HepG2 (cell line): Measurements from ENCODE around the gene AIDA. TPM values are rescaled to one million over a fixed set of nuclear protein-coding genes. Genes with fewer than 3 reads are reported as not detected.
A peak's percentile ranks its signal among the peaks of the same experiment; 100 is the strongest.

ENCODE experiments used
- ARHGAP35 ChIP-seq: sonication (generic); formaldehyde crosslinking; IDR thresholded peaks from 2 replicates; pipeline ENCODE4 v1.9.0; 2022; ENCODE audit warnings: mild to moderate bottlenecking, inconsistent platforms, moderate library complexity, missing genetic modification reagents, borderline replicate concordance
- ATF7 ChIP-seq, 2 experiments: fragments of 450-650 bp in 1 of 2; sonication (generic) in 1 of 2; formaldehyde crosslinking in 1 of 2; IDR thresholded peaks; 2 replicates each; pipeline versions ENCODE4 v1.4.0 to v1.6.1; 2016 to 2020; ENCODE audit warnings: antibody characterized with exemption in 1 of 2, mild to moderate bottlenecking in 1 of 2, missing genetic modification reagents in 1 of 2
- BCL6 ChIP-seq: IDR thresholded peaks from 2 replicates; pipeline ENCODE4 v1.6.1; 2016; ENCODE audit warnings: missing genetic modification reagents, missing compliant biosample characterization
- CENPT ChIP-seq: sonication (generic); formaldehyde crosslinking; IDR thresholded peaks from 2 replicates; pipeline ENCODE4 v1.8.0; 2022; ENCODE audit warnings: low read depth, mild to moderate bottlenecking, moderate library complexity, missing genetic modification reagents
- GATA4 ChIP-seq: sonication (generic); IDR thresholded peaks from 2 replicates; pipeline ENCODE4 v1.6.1; 2016; ENCODE audit warnings: antibody characterized with exemption, low read depth, borderline replicate concordance
- GLMP ChIP-seq: sonication (generic); formaldehyde crosslinking; IDR thresholded peaks from 2 replicates; pipeline ENCODE4 v1.9.0; 2021; ENCODE audit warnings: missing genetic modification reagents, mild to moderate bottlenecking, borderline replicate concordance
- HHEX ChIP-seq: IDR thresholded peaks from 2 replicates; pipeline ENCODE4 v1.6.1; 2016; ENCODE audit warnings: control low read depth
- PAX8 ChIP-seq: sonication (generic); formaldehyde crosslinking; IDR thresholded peaks from 2 replicates; pipeline ENCODE4 v1.8.0; 2022; ENCODE audit warnings: mild to moderate bottlenecking, missing genetic modification reagents, borderline replicate concordance
- RCOR2 ChIP-seq: IDR thresholded peaks from 2 replicates; pipeline ENCODE4 v1.6.1; 2016; ENCODE audit warnings: missing biosample characterization, missing genetic modification reagents
- SMAD1 ChIP-seq: sonication (generic); formaldehyde crosslinking; IDR thresholded peaks from 2 replicates; pipeline ENCODE4 v1.4.0; 2020; ENCODE audit warnings: missing genetic modification reagents, low read depth, mild to moderate bottlenecking, borderline replicate concordance
- SPEN ChIP-seq: sonication (generic); formaldehyde crosslinking; IDR thresholded peaks from 2 replicates; pipeline ENCODE4 v1.5.1; 2020; ENCODE audit warnings: low read depth, mild to moderate bottlenecking, missing genetic modification reagents
- ZBTB21 ChIP-seq: sonication (generic); formaldehyde crosslinking; IDR thresholded peaks from 2 replicates; pipeline ENCODE4 v1.4.0; 2020; ENCODE audit warnings: missing genetic modification reagents
- ZNF260 ChIP-seq: sonication (generic); formaldehyde crosslinking; IDR thresholded peaks from 2 replicates; pipeline ENCODE4 v1.4.0; 2020; ENCODE audit warnings: missing genetic modification reagents, low read depth, mild to moderate bottlenecking, borderline replicate concordance
- ZNF44 ChIP-seq: sonication (generic); formaldehyde crosslinking; IDR thresholded peaks from 2 replicates; pipeline ENCODE4 v1.5.1; 2020; ENCODE audit warnings: mild to moderate bottlenecking, missing genetic modification reagents
- ZNF883 ChIP-seq: sonication (generic); formaldehyde crosslinking; IDR thresholded peaks from 2 replicates; pipeline ENCODE4 v1.5.1; 2020; ENCODE audit warnings: mild to moderate bottlenecking, missing genetic modification reagents; ENCODE audit errors: not compliant biosample characterization
- polyA plus RNA-seq, 8 experiments: library from polyadenylated mRNA; depleted of rRNA in 3 of 8; stranded (reverse) in 7 of 8; unstranded in 1 of 8; fragments of >200 nt; fragmentation: Illumina TruSeq in 4 of 8; extraction: Trizol in 4 of 8; gene quantifications; 2 replicates each; pipeline versions ENCODE4 v1.2.1 to v1.2.3, GENCODE V29; 2011 to 2016; ENCODE audit warnings: low read depth in 4 of 8, missing spikeins in 1 of 8, mixed read lengths in 1 of 8; ENCODE audit not compliant: insufficient read depth in 1 of 8
- total RNA-seq, 5 experiments: library from RNA; depleted of rRNA; stranded (reverse); fragments of >200 nt; fragmentation: Illumina TruSeq; extraction: Trizol; gene quantifications; 2 replicates each; pipeline ENCODE4 v1.2.3, GENCODE V29; 2016; ENCODE audit warnings: low read depth in 1 of 5
- TF ChIP-seq, protein P1 (sequence below): IDR thresholded peaks from 2 replicates; pipeline ENCODE4 v1.6.1; 2016; ENCODE audit warnings: missing compliant biosample characterization, missing genetic modification reagents, borderline replicate concordance
- TF ChIP-seq, protein P2 (sequence below): sonication (generic); formaldehyde crosslinking; IDR thresholded peaks from 2 replicates; pipeline ENCODE4 v1.4.0; 2020; ENCODE audit warnings: missing genetic modification reagents
- TF ChIP-seq, protein P3 (sequence below): sonication (generic); formaldehyde crosslinking; IDR thresholded peaks from 2 replicates; pipeline ENCODE4 v1.5.1; 2020; ENCODE audit warnings: missing genetic modification reagents, mild to moderate bottlenecking, borderline replicate concordance
- TF ChIP-seq, protein P4 (sequence below): sonication (generic); formaldehyde crosslinking; IDR thresholded peaks from 2 replicates; pipeline ENCODE4 v1.4.0; 2020; ENCODE audit warnings: missing genetic modification reagents

The AIDA gene
- total and polyA plus RNA-seq, 2 of the 13 experiments (the other 11 are each of a cell fraction or from before 2014, with no cell fraction given) = 17.5 to 35.4 TPM

DNA sequence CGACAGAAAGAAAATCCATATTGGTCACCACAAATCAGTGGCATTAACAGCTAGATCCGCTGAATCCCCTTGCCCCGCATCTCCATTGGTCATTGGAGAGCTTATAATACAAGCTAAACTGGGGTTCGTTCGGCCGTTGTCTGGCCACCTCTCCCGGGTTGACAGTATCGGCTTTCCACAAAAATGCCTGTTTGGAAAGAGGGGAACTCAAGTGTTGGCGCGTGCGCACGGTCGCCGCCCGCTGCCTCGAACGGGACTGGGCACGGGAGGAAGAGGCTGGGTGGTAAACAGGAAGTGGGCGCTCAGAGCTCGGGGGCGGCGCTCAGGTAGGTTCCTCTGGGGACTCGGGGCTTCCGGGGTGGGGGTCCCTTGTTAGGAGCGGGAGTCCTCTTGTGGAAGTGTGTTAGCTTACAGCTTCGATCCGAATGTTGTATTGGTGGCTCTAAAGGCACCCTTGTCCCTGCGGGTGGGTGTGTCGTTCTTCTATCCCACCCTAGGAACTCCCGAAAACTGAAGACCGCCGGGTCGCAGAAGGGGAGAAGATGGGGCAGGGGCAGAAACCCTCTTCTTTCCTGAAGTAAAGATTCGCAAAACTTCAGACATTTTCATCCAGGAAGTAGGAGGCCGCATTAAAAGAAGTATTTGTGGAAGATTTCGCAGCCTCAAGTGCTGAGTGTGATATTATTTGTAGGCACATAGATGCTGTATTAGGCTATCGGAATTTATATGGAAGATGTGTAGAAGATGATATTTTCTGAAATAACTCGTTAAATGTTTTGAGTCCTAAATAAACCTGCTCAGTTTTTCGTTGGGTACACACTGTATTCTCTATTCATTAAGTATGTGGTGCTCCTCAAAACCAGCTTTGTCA lies 1.0 kb upstream of the AIDA start (continued):
- TF ChIP-seq, protein P1, sequence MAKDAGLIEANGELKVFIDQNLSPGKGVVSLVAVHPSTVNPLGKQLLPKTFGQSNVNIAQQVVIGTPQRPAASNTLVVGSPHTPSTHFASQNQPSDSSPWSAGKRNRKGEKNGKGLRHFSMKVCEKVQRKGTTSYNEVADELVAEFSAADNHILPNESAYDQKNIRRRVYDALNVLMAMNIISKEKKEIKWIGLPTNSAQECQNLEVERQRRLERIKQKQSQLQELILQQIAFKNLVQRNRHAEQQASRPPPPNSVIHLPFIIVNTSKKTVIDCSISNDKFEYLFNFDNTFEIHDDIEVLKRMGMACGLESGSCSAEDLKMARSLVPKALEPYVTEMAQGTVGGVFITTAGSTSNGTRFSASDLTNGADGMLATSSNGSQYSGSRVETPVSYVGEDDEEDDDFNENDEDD = peak; percentile 64; the same call in 1 of the 2 replicates
- TF ChIP-seq SPEN (peak; percentile 64; the same call in 1 of the 2 replicates), ZNF260 (CRISPR knock-in tag) (no peak), ZBTB21 (CRISPR knock-in tag) (no peak), RCOR2 (CRISPR knock-in tag) (no peak), GATA4 (no peak; the same call in 1 of the 2 replicates), SMAD1 (no peak), HHEX (no peak), GLMP (CRISPR knock-in tag) (no peak), CENPT (CRISPR knock-in tag) (no peak), PAX8 (CRISPR knock-in tag) (no peak), ARHGAP35 (CRISPR knock-in tag) (no peak), ZNF883 (CRISPR knock-in tag) (no peak), ATF7 (IDR thresholded peaks at IDR 0.05) (no peak), ATF7 (CRISPR knock-in tag; IDR thresholded peaks at IDR 0.05) (no peak), BCL6 (CRISPR knock-in tag) (peak; percentile 3; the same call in 1 of the 2 replicates), ZNF44 (CRISPR knock-in tag) (no peak)
- TF ChIP-seq, protein P2, sequence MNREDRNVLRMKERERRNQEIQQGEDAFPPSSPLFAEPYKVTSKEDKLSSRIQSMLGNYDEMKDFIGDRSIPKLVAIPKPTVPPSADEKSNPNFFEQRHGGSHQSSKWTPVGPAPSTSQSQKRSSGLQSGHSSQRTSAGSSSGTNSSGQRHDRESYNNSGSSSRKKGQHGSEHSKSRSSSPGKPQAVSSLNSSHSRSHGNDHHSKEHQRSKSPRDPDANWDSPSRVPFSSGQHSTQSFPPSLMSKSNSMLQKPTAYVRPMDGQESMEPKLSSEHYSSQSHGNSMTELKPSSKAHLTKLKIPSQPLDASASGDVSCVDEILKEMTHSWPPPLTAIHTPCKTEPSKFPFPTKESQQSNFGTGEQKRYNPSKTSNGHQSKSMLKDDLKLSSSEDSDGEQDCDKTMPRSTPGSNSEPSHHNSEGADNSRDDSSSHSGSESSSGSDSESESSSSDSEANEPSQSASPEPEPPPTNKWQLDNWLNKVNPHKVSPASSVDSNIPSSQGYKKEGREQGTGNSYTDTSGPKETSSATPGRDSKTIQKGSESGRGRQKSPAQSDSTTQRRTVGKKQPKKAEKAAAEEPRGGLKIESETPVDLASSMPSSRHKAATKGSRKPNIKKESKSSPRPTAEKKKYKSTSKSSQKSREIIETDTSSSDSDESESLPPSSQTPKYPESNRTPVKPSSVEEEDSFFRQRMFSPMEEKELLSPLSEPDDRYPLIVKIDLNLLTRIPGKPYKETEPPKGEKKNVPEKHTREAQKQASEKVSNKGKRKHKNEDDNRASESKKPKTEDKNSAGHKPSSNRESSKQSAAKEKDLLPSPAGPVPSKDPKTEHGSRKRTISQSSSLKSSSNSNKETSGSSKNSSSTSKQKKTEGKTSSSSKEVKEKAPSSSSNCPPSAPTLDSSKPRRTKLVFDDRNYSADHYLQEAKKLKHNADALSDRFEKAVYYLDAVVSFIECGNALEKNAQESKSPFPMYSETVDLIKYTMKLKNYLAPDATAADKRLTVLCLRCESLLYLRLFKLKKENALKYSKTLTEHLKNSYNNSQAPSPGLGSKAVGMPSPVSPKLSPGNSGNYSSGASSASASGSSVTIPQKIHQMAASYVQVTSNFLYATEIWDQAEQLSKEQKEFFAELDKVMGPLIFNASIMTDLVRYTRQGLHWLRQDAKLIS (CRISPR knock-in tag) = no peak
- TF ChIP-seq, protein P3, sequence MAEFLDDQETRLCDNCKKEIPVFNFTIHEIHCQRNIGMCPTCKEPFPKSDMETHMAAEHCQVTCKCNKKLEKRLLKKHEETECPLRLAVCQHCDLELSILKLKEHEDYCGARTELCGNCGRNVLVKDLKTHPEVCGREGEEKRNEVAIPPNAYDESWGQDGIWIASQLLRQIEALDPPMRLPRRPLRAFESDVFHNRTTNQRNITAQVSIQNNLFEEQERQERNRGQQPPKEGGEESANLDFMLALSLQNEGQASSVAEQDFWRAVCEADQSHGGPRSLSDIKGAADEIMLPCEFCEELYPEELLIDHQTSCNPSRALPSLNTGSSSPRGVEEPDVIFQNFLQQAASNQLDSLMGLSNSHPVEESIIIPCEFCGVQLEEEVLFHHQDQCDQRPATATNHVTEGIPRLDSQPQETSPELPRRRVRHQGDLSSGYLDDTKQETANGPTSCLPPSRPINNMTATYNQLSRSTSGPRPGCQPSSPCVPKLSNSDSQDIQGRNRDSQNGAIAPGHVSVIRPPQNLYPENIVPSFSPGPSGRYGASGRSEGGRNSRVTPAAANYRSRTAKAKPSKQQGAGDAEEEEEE (CRISPR knock-in tag) = no peak
- TF ChIP-seq, protein P4, sequence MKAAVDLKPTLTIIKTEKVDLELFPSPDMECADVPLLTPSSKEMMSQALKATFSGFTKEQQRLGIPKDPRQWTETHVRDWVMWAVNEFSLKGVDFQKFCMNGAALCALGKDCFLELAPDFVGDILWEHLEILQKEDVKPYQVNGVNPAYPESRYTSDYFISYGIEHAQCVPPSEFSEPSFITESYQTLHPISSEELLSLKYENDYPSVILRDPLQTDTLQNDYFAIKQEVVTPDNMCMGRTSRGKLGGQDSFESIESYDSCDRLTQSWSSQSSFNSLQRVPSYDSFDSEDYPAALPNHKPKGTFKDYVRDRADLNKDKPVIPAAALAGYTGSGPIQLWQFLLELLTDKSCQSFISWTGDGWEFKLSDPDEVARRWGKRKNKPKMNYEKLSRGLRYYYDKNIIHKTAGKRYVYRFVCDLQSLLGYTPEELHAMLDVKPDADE = no peak
